Neural progenitor cell (in vitro differentiated cells): ENCODE measurements around the gene CCM2.

Experiments used
- EZH2 ChIP-seq: fragments of 200-600 bp; sonication (generic); IDR thresholded peaks from 2 replicates; pipeline ENCODE4 v1.6.1; 2017; ENCODE audit warnings: antibody characterized with exemption, mild to moderate bottlenecking, moderate library complexity
- EZH2phosphoT487 ChIP-seq: fragments of 200-600 bp; sonication (generic); IDR thresholded peaks from 2 replicates; pipeline ENCODE4 v1.6.1; 2017; ENCODE audit warnings: antibody characterized with exemption
- TF ChIP-seq, protein P1 (sequence below): fragments of 200-600 bp; sonication (generic); IDR thresholded peaks from 2 replicates; pipeline ENCODE4 v1.5.1; 2017; ENCODE audit warnings: antibody characterized with exemption, mild to moderate bottlenecking

GRCh38 chr7:45037876-45038275, 37.9 kb downstream of the CCM2 start:
- TF ChIP-seq, protein P1, sequence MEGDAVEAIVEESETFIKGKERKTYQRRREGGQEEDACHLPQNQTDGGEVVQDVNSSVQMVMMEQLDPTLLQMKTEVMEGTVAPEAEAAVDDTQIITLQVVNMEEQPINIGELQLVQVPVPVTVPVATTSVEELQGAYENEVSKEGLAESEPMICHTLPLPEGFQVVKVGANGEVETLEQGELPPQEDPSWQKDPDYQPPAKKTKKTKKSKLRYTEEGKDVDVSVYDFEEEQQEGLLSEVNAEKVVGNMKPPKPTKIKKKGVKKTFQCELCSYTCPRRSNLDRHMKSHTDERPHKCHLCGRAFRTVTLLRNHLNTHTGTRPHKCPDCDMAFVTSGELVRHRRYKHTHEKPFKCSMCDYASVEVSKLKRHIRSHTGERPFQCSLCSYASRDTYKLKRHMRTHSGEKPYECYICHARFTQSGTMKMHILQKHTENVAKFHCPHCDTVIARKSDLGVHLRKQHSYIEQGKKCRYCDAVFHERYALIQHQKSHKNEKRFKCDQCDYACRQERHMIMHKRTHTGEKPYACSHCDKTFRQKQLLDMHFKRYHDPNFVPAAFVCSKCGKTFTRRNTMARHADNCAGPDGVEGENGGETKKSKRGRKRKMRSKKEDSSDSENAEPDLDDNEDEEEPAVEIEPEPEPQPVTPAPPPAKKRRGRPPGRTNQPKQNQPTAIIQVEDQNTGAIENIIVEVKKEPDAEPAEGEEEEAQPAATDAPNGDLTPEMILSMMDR: no peak
- TF ChIP-seq EZH2phosphoT487 (no peak), EZH2 (no peak)
